ENCODE data around the gene FYB1. TPM values are rescaled to one million over a fixed set of nuclear protein-coding genes. Genes with fewer than 3 reads are reported as not detected.
A peak's percentile ranks its signal among the peaks of the same experiment; 100 is the strongest.

The FYB1 gene
- total and polyA plus RNA-seq, 2 of the 4 experiments (the other 2 are of a cell fraction), result not detected

DNA sequence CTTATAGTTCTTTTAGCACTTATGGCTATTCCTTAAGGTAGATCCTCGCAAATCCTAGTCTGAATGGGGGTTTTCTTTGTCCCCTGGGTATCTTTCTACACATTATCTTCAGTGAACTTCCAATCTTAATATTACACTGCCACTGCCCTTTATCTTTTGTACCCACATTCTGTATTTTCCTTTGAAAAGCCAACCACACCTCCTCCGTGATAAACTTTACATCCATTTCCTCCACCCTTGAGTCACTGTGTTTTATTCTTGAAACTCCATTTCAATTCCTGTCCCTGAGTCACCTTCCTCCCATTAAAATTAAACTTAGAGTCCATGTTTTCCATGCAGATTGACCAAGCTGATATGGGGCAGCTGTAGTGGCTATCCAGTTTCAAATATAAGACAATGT, 102.0 kb downstream of the FYB1 start:
- intact Hi-C loops (cut with micrococcal nuclease) (no loop called here), dilution Hi-C loops (cut with HindIII; ENCODE audit: low sequenced_read_pairs, unreplicated experiment) (no loop called here), in situ Hi-C loops (cut with MboI; ENCODE audit: low sequenced_read_pairs) (no loop called here)
- no peak overlapping the region for H3K23ac ChIP-seq (ENCODE audit: low read depth, low read length)
- H2BK20ac ChIP-seq (ENCODE audit: low read depth, low read length), result no peak overlapping the region
- no peak overlapping the region for H3K27ac ChIP-seq (ENCODE audit: insufficient read depth, low read length)
- H4K5ac ChIP-seq (ENCODE audit: low read depth, low read length), result no peak overlapping the region
- 0% methylated on average over 1 of the region's 2 CpGs; no CpG with 5 or more reads in 1 of the 2 experiments for WGBS, 2 experiments (ENCODE audit: extremely low coverage in 2 of 2, insufficient read length in 1 of 2)
- H2AFZ ChIP-seq (replicated peaks; ENCODE audit: low read length, poor library complexity), result no peak overlapping the region
- ATAC-seq (ENCODE audit: low read depth) (no peak), DNase-seq (peak; percentile 58)
- BruUV-seq (replicated peaks), result no TSS peak
- H3K56ac ChIP-seq (ENCODE audit: extremely low read depth, insufficient read depth, low read length), result no peak overlapping the region
- H3K9me3 ChIP-seq (ENCODE audit: control insufficient read depth, insufficient read depth, low read length), result no peaks in the 10 kb centered on the region
- no peak overlapping the region for H4K91ac ChIP-seq (ENCODE audit: insufficient read depth, low read depth, low read length)
- H3K9ac ChIP-seq (ENCODE audit: low read depth, low read length), result no peak overlapping the region
- H3K27me3 ChIP-seq (ENCODE audit: control insufficient read depth, insufficient read depth, low read length), result no peaks in the 10 kb centered on the region
- TF ChIP-seq MXI1 (IDR thresholded peaks at IDR 0.05; ENCODE audit: borderline replicate concordance, low read depth, low read length) (no peak), CHD1 (IDR thresholded peaks at IDR 0.05; ENCODE audit: low read depth, low read length) (no peak), RCOR1 (IDR thresholded peaks at IDR 0.05; ENCODE audit: insufficient replicate concordance, low read length) (no peak), POLR2A (IDR thresholded peaks at IDR 0.05; ENCODE audit: low read depth, low read length) (no peak), CEBPB (IDR thresholded peaks at IDR 0.05; ENCODE audit: low read depth, low read length) (no peak), CTCF (conservative IDR thresholded peaks at IDR 0.05; ENCODE audit: low read depth, low read length) (no peak), FOS (IDR thresholded peaks at IDR 0.05; ENCODE audit: low read depth, low read length) (no peak), RFX5 (IDR thresholded peaks at IDR 0.05; ENCODE audit: low read depth, low read length) (no peak), MAZ (IDR thresholded peaks at IDR 0.05; ENCODE audit: borderline replicate concordance, low read depth, low read length) (no peak), BHLHE40 (IDR thresholded peaks at IDR 0.05; ENCODE audit: low read depth, low read length) (no peak), MAFK (IDR thresholded peaks at IDR 0.05; ENCODE audit: low read depth, low read length) (no peak), SMC3 (IDR thresholded peaks at IDR 0.05; ENCODE audit: low read depth, low read length) (no peak), RAD21 (IDR thresholded peaks at IDR 0.05; ENCODE audit: low read length) (no peak), NFE2L2 (IDR thresholded peaks at IDR 0.05; ENCODE audit: low read depth, low read length) (no peak)
- TF ChIP-seq, protein P1, sequence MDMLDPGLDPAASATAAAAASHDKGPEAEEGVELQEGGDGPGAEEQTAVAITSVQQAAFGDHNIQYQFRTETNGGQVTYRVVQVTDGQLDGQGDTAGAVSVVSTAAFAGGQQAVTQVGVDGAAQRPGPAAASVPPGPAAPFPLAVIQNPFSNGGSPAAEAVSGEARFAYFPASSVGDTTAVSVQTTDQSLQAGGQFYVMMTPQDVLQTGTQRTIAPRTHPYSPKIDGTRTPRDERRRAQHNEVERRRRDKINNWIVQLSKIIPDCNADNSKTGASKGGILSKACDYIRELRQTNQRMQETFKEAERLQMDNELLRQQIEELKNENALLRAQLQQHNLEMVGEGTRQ (IDR thresholded peaks at IDR 0.05; ENCODE audit: low read depth, low read length), result no peak
- TF ChIP-seq, protein P2, sequence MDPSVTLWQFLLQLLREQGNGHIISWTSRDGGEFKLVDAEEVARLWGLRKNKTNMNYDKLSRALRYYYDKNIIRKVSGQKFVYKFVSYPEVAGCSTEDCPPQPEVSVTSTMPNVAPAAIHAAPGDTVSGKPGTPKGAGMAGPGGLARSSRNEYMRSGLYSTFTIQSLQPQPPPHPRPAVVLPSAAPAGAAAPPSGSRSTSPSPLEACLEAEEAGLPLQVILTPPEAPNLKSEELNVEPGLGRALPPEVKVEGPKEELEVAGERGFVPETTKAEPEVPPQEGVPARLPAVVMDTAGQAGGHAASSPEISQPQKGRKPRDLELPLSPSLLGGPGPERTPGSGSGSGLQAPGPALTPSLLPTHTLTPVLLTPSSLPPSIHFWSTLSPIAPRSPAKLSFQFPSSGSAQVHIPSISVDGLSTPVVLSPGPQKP (IDR thresholded peaks at IDR 0.05; ENCODE audit: borderline replicate concordance, low read depth, low read length), result no peak
- CTCF ChIA-PET, result interaction anchor here (0.7 kb wide), 1 partner anchor 12 kb away, joined by 3 read pairs; no protein-coding TSS in a partner anchor
- no peak overlapping the region for H3K4me2 ChIP-seq (ENCODE audit: low read depth, low read length)
- H3K14ac ChIP-seq (replicated peaks; ENCODE audit: low read depth, low read length), result no peak overlapping the region
- no peaks in the 10 kb centered on the region for H3K79me1 ChIP-seq (ENCODE audit: low read depth in 1 of 2, low read length in 2 of 2)
- POLR2A ChIA-PET (ENCODE audit: unreplicated experiment), result no interaction called here
- no peak overlapping the region for H3K4ac ChIP-seq (ENCODE audit: low read depth, low read length)
- H3K4me3 ChIP-seq (ENCODE audit: insufficient read depth, low read depth, low read length), result no peak overlapping the region
- H3K18ac ChIP-seq (ENCODE audit: low read depth, low read length), result no peak overlapping the region
- H2BK5ac ChIP-seq (ENCODE audit: low read depth, low read length, poor library complexity, severe bottlenecking), result peak overlapping the region; percentile 61
- peaks cover 3% of the 10 kb centered on the region; the same call in 1 of the 2 replicates for H3K4me1 ChIP-seq (ENCODE audit: control insufficient read depth, insufficient read depth, low read length)
- 0 out of 4 replicates have a peak overlapping the region, but pooled peaks of 1 of the 2 experiments have one; percentile 1 for H4K8ac ChIP-seq (ENCODE audit: low read depth in 2 of 2, low read length in 2 of 2)
- no peaks in the 10 kb centered on the region for H3K9me1 ChIP-seq (ENCODE audit: insufficient read depth, low read length)
- H2BK15ac ChIP-seq (ENCODE audit: low read depth, low read length), result 0 out of 3 replicates have a peak overlapping the region, but pooled peaks have one; percentile 9
- no peak overlapping the region for H2AK9ac ChIP-seq (replicated peaks; ENCODE audit: low read depth, low read length, poor library complexity)
- H3K36me3 ChIP-seq (ENCODE audit: control insufficient read depth, insufficient read depth, low read length), result no peaks in the 10 kb centered on the region
- no peak overlapping the region for H2AK5ac ChIP-seq (ENCODE audit: low read depth, low read length)
- peak overlapping the region; percentile 4; the same call in 1 of the 2 replicates for H2BK120ac ChIP-seq (ENCODE audit: low read depth, low read length)
- H4K20me1 ChIP-seq (ENCODE audit: insufficient read depth, low read length), result no peaks in the 10 kb centered on the region
